K562 (cell line): ENCODE measurements around the gene HSF4. TPM values are rescaled to one million over a fixed set of nuclear protein-coding genes. Genes with fewer than 3 reads are reported as not detected.

ENCODE experiments used
- CREB1 ChIP-seq, 2 experiments: sonication (generic) in 1 of 2; formaldehyde crosslinking in 1 of 2; IDR thresholded peaks; 2 replicates each; pipeline versions ENCODE4 v1.6.1 to v1.8.0; 2012 to 2022; ENCODE audit warnings: inconsistent platforms in 1 of 2, mild to moderate bottlenecking in 1 of 2, missing genetic modification reagents in 1 of 2, moderate library complexity in 1 of 2
- CTBP1 ChIP-seq: fragments of 450-650 bp; IDR thresholded peaks from 2 replicates; pipeline ENCODE4 v1.6.1; 2016; ENCODE audit warnings: borderline replicate concordance
- GABPB1 ChIP-seq: sonication (generic); formaldehyde crosslinking; IDR thresholded peaks from 2 replicates; pipeline ENCODE4 v1.8.0; 2022; ENCODE audit warnings: mild to moderate bottlenecking, missing genetic modification reagents
- KLF1 ChIP-seq: fragments of 450-650 bp; IDR thresholded peaks from 2 replicates; pipeline ENCODE4 v1.6.1; 2016; ENCODE audit warnings: missing genetic modification characterization, missing compliant biosample characterization
- LEF1 ChIP-seq: fragments of 450-650 bp; IDR thresholded peaks from 2 replicates; pipeline ENCODE4 v1.6.1; 2016; ENCODE audit warnings: mild to moderate bottlenecking
- MTA1 ChIP-seq: fragments of 450-650 bp; IDR thresholded peaks from 2 replicates; pipeline ENCODE4 v1.6.1; 2017; ENCODE audit warnings: borderline replicate concordance
- PHTF2 ChIP-seq: fragments of 250-450 bp; sonication (Bioruptor Pico); IDR thresholded peaks from 2 replicates; pipeline ENCODE4 v1.5.0; 2021; ENCODE audit warnings: mild to moderate bottlenecking
- RBM25 ChIP-seq: fragments of 200-400 bp; formaldehyde crosslinking; IDR thresholded peaks from 2 replicates; pipeline ENCODE4 v1.6.1; 2018; ENCODE audit warnings: low read length, low read depth, moderate library complexity; ENCODE audit not compliant: severe bottlenecking
- ZNF175 ChIP-seq: fragments of 200-800 bp; sonication (Bioruptor generic); IDR thresholded peaks from 2 replicates; pipeline ENCODE4 v1.6.1; 2016; ENCODE audit warnings: low read depth, mild to moderate bottlenecking, missing genetic modification characterization, missing compliant biosample characterization
- polyA plus RNA-seq, 8 experiments: library from polyadenylated mRNA; depleted of rRNA in 4 of 8; stranded (reverse) in 5 of 8; unstranded in 3 of 8; fragments of >200 nt; fragmentation: Nextera tagmentation in 2 of 8; fragmentation: Illumina TruSeq in 1 of 8; extraction: Ambion mirVana in 2 of 8; extraction: Trizol in 1 of 8; gene quantifications; 2 replicates each; pipeline versions ENCODE4 v1.2.1 to v1.2.3, GENCODE V29; 2011 to 2014; ENCODE audit warnings: inconsistent platforms in 1 of 8, missing spikeins in 1 of 8
- total RNA-seq, 7 experiments: library from RNA; depleted of rRNA in 6 of 7; stranded (reverse); fragments of >200 nt in 6 of 7; fragmentation: Illumina TruSeq in 2 of 7; extraction: Trizol in 2 of 7; gene quantifications; 2 replicates each; pipeline versions ENCODE4 v1.2.1 to v1.2.3, GENCODE V29; 2011 to 2021; ENCODE audit warnings: low replicate concordance in 1 of 7
- TF ChIP-seq, protein P1 (sequence below), 2 experiments: IDR thresholded peaks; 2 replicates each; pipeline ENCODE4 v1.6.1; 2011; ENCODE audit warnings: borderline replicate concordance in 1 of 2, control low read depth in 1 of 2, low read depth in 1 of 2, low read length in 1 of 2, mild to moderate bottlenecking in 1 of 2, mixed read lengths in 1 of 2, moderate library complexity in 1 of 2; ENCODE audit not compliant: insufficient read depth in 1 of 2, insufficient read length in 1 of 2, poor library complexity in 1 of 2, severe bottlenecking in 1 of 2; ENCODE audit errors: extremely low read depth in 1 of 2
- TF ChIP-seq, protein P2 (sequence below): fragments of 200-800 bp; sonication (Bioruptor generic); IDR thresholded peaks from 2 replicates; pipeline ENCODE4 v1.6.1; 2017; ENCODE audit warnings: missing genetic modification characterization, missing compliant biosample characterization
- TF ChIP-seq, protein P3 (sequence below): fragments of 450-650 bp; IDR thresholded peaks from 2 replicates; pipeline ENCODE4 v1.7.1; 2018; ENCODE audit warnings: mild to moderate bottlenecking, low read depth; ENCODE audit not compliant: partially characterized antibody
- TF ChIP-seq, protein P4 (sequence below): sonication (generic); formaldehyde crosslinking; IDR thresholded peaks from 2 replicates; pipeline ENCODE4 v1.8.0; 2022; ENCODE audit warnings: mild to moderate bottlenecking, missing genetic modification reagents
- TF ChIP-seq, protein P5 (sequence below): sonication (generic); formaldehyde crosslinking; IDR thresholded peaks from 2 replicates; pipeline ENCODE4 v1.8.1; 2022; ENCODE audit warnings: missing genetic modification reagents

HSF4 gene
- total and polyA plus RNA-seq, 9 of the 15 experiments (the other 6 are each of a cell fraction or from before 2014, with no cell fraction given), result 0.50 to 35.4 (median 8.8) TPM; not detected in 1

DNA sequence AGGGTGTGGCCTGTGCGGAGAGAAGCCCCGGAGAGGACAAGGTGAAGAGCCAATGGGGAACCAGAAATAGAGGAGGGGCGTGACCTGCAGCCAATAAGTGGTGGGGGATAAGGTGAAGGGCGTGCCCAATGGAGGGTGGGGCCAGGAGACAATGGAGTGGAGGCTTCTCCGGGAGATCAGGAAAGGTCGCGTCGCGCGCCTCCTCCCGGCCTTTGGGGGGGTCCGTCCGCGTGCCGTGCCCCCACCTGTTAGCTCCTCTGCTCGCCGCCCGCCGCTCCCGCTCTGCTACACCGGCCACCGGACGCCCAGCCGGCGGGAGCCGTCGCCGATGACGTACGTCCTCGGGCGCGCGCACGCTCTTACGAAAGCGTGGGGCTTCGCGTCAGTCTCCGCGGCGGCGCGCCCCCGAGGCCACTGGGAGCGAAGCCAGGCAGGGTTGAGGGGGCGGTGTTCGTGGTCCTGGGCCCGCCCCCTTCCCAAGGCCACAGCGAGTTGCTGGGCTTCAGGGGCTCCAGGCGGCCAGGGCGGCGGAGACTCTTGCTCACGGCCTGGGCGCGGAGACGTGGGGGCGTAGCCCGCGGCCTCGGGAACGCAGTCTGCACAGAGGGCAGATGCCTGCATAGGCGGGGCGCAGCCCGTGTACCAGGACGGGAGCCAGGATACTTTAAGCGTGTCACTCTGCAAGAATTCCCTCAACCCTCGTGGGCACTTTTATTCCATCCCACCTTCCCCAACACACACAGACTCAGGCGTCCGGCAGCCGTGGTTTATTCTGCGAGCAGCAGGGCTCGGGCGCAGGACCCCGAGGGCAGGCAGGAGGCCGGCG lies 19.3 kb downstream of the HSF4 start, which contains the start of gene MATCAP1 (continued):
- TF ChIP-seq, protein P1, sequence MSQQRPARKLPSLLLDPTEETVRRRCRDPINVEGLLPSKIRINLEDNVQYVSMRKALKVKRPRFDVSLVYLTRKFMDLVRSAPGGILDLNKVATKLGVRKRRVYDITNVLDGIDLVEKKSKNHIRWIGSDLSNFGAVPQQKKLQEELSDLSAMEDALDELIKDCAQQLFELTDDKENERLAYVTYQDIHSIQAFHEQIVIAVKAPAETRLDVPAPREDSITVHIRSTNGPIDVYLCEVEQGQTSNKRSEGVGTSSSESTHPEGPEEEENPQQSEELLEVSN (IDR thresholded peaks at IDR 0.05; ENCODE audit: borderline replicate concordance in 1 of 2, extremely low read depth in 1 of 2, insufficient read depth in 1 of 2, insufficient read length in 1 of 2, low read depth in 1 of 2, low read length in 1 of 2, poor library complexity in 1 of 2, severe bottlenecking in 1 of 2), result peak in 1 of 2 experiments; percentile 61
- TF ChIP-seq PHTF2 (no peak), MTA1 (no peak), RBM25 (peak; percentile 70), CTBP1 (peak; percentile 79), ZNF175 (0 out of 2 replicates have a peak, but pooled peaks have one; percentile 45), CREB1 (IDR thresholded peaks at IDR 0.05) (peak; percentile 95), CREB1 (CRISPR knock-in tag; IDR thresholded peaks at IDR 0.05) (peak; percentile 95), KLF1 (tag) (peak; percentile 85), GABPB1 (CRISPR knock-in tag) (peak; percentile 59; the same call in 1 of the 2 replicates), LEF1 (no peak)
- TF ChIP-seq, protein P2, sequence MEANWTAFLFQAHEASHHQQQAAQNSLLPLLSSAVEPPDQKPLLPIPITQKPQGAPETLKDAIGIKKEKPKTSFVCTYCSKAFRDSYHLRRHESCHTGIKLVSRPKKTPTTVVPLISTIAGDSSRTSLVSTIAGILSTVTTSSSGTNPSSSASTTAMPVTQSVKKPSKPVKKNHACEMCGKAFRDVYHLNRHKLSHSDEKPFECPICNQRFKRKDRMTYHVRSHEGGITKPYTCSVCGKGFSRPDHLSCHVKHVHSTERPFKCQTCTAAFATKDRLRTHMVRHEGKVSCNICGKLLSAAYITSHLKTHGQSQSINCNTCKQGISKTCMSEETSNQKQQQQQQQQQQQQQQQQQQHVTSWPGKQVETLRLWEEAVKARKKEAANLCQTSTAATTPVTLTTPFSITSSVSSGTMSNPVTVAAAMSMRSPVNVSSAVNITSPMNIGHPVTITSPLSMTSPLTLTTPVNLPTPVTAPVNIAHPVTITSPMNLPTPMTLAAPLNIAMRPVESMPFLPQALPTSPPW, result peak; percentile 87
- TF ChIP-seq, protein P3, sequence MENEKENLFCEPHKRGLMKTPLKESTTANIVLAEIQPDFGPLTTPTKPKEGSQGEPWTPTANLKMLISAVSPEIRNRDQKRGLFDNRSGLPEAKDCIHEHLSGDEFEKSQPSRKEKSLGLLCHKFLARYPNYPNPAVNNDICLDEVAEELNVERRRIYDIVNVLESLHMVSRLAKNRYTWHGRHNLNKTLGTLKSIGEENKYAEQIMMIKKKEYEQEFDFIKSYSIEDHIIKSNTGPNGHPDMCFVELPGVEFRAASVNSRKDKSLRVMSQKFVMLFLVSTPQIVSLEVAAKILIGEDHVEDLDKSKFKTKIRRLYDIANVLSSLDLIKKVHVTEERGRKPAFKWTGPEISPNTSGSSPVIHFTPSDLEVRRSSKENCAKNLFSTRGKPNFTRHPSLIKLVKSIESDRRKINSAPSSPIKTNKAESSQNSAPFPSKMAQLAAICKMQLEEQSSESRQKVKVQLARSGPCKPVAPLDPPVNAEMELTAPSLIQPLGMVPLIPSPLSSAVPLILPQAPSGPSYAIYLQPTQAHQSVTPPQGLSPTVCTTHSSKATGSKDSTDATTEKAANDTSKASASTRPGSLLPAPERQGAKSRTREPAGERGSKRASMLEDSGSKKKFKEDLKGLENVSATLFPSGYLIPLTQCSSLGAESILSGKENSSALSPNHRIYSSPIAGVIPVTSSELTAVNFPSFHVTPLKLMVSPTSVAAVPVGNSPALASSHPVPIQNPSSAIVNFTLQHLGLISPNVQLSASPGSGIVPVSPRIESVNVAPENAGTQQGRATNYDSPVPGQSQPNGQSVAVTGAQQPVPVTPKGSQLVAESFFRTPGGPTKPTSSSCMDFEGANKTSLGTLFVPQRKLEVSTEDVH, result peak; percentile 88
- TF ChIP-seq, protein P4, sequence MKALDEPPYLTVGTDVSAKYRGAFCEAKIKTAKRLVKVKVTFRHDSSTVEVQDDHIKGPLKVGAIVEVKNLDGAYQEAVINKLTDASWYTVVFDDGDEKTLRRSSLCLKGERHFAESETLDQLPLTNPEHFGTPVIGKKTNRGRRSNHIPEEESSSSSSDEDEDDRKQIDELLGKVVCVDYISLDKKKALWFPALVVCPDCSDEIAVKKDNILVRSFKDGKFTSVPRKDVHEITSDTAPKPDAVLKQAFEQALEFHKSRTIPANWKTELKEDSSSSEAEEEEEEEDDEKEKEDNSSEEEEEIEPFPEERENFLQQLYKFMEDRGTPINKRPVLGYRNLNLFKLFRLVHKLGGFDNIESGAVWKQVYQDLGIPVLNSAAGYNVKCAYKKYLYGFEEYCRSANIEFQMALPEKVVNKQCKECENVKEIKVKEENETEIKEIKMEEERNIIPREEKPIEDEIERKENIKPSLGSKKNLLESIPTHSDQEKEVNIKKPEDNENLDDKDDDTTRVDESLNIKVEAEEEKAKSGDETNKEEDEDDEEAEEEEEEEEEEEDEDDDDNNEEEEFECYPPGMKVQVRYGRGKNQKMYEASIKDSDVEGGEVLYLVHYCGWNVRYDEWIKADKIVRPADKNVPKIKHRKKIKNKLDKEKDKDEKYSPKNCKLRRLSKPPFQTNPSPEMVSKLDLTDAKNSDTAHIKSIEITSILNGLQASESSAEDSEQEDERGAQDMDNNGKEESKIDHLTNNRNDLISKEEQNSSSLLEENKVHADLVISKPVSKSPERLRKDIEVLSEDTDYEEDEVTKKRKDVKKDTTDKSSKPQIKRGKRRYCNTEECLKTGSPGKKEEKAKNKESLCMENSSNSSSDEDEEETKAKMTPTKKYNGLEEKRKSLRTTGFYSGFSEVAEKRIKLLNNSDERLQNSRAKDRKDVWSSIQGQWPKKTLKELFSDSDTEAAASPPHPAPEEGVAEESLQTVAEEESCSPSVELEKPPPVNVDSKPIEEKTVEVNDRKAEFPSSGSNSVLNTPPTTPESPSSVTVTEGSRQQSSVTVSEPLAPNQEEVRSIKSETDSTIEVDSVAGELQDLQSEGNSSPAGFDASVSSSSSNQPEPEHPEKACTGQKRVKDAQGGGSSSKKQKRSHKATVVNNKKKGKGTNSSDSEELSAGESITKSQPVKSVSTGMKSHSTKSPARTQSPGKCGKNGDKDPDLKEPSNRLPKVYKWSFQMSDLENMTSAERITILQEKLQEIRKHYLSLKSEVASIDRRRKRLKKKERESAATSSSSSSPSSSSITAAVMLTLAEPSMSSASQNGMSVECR (CRISPR knock-in tag), result peak; percentile 60; the same call in 1 of the 2 replicates
- TF ChIP-seq, protein P5, sequence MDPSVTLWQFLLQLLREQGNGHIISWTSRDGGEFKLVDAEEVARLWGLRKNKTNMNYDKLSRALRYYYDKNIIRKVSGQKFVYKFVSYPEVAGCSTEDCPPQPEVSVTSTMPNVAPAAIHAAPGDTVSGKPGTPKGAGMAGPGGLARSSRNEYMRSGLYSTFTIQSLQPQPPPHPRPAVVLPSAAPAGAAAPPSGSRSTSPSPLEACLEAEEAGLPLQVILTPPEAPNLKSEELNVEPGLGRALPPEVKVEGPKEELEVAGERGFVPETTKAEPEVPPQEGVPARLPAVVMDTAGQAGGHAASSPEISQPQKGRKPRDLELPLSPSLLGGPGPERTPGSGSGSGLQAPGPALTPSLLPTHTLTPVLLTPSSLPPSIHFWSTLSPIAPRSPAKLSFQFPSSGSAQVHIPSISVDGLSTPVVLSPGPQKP (CRISPR knock-in tag), result no peak
